MCF 10A (cell line): ENCODE measurements around the gene MAP6. TPM values are rescaled to one million over a fixed set of nuclear protein-coding genes. Genes with fewer than 3 reads are reported as not detected.

Experiments
- BruUV-seq: library from RNA; stranded (reverse); fragments of 400-500 nt; replicated peaks from 2 replicates; lab custom pipeline; 2021; lab: Mats Ljungman, UMichigan
- CTCF ChIA-PET: fragments of 300-600 bp; sonication (Branson Sonifier 250); formaldehyde crosslinking; extraction: SDS; loops from one replicate; lab custom pipeline; 2021; ENCODE audit warnings: antibody characterized with exemption, inconsistent platforms; lab: Yijun Ruan, JAX
- POLR2A ChIA-PET: fragments of 300-600, 350-650 bp; sonication (Branson Sonifier 250); formaldehyde crosslinking; extraction: SDS; loops from one replicate; lab custom pipeline; 2020; ENCODE audit warnings: antibody characterized with exemption, inconsistent platforms; lab: Yijun Ruan, JAX
- DNase-seq: peaks from one replicate; pipeline ENCODE4 v3.0.0-alpha.2; 2018; ENCODE audit not compliant: unreplicated experiment
- H3K27ac Mint-ChIP-seq: one replicate; pipeline ENCODE4 v1.8.0; 2022; ENCODE audit warnings: mild to moderate bottlenecking, low read depth, mixed read lengths; ENCODE audit not compliant: unreplicated experiment
- H3K27me3 Mint-ChIP-seq: one replicate; pipeline ENCODE4 v1.8.0; 2022; ENCODE audit warnings: mixed read lengths; ENCODE audit not compliant: insufficient read depth, unreplicated experiment
- H3K36me3 Mint-ChIP-seq: one replicate; pipeline ENCODE4 v1.8.0; 2022; ENCODE audit warnings: mild to moderate bottlenecking, moderate library complexity, mixed read lengths; ENCODE audit not compliant: insufficient read depth, unreplicated experiment
- H3K4me1 Mint-ChIP-seq: one replicate; pipeline ENCODE4 v1.8.0; 2022; ENCODE audit warnings: mixed read lengths; ENCODE audit not compliant: insufficient read depth, unreplicated experiment
- H3K4me3 Mint-ChIP-seq: one replicate; pipeline ENCODE4 v1.8.0; 2022; ENCODE audit warnings: mild to moderate bottlenecking, moderate library complexity, mixed read lengths; ENCODE audit not compliant: unreplicated experiment
- H3K9me3 Mint-ChIP-seq: one replicate; pipeline ENCODE4 v1.8.0; 2022; ENCODE audit warnings: mixed read lengths; ENCODE audit not compliant: unreplicated experiment
- CTCF ChIP-seq: fragments of 200-600 bp; IDR thresholded peaks from one replicate; pipeline ENCODE4 v1.8.0; 2022; ENCODE audit warnings: antibody characterized with exemption, mild to moderate bottlenecking; ENCODE audit not compliant: unreplicated experiment
- intact Hi-C: fragments of 100-400 bp; cut with micrococcal nuclease; formaldehyde crosslinking; loops from 2 replicates; pipeline ENCODE4 v1.14.1; 2022
- total RNA-seq: library from RNA; stranded (reverse); gene quantifications from 2 replicates; pipeline ENCODE4 v1.2.3, GENCODE V29; 2022

MAP6 gene
- total RNA-seq, 1 experiment from 2014 or later: not detected

- no peaks in the 10 kb centered on the region for H3K36me3 Mint-ChIP-seq
Observed at GRCh38 chr11:75664389-75664788, 4.4 kb downstream of the MAP6 start.

GRCh38 chr11:75663808-75664207 is 5.0 kb downstream of the MAP6 start:
- H3K36me3 Mint-ChIP-seq: no peaks in the 10 kb centered on the region
- no peak for DNase-seq
- no peaks in the 10 kb centered on the region for H3K4me1 Mint-ChIP-seq
- no peak overlapping the region for H3K4me3 Mint-ChIP-seq
- intact Hi-C loops: no loop called here
- POLR2A ChIA-PET: no interaction called here
- CTCF ChIA-PET: interaction anchor here (1.0 kb wide), 1 partner anchor 42 kb away, joined by 3 read pairs; no protein-coding TSS in a partner anchor
- BruUV-seq: no TSS peak
- no peak for TF ChIP-seq CTCF
- H3K27ac Mint-ChIP-seq: no peak overlapping the region
- H3K9me3 Mint-ChIP-seq: no peaks in the 10 kb centered on the region
- peaks cover 36% of the 10 kb centered on the region for H3K27me3 Mint-ChIP-seq

More at GRCh38 chr11:75664389-75664788, 4.4 kb downstream of the MAP6 start:
- H3K27me3 Mint-ChIP-seq: peaks cover 42% of the 10 kb centered on the region
- H3K4me1 Mint-ChIP-seq: no peaks in the 10 kb centered on the region
- DNase-seq: no peak
- ChIA-PET POLR2A (no interaction called here), CTCF (interaction anchor here (1.0 kb wide), 1 partner anchor 42 kb away, joined by 3 read pairs; no protein-coding TSS in a partner anchor)
- no peak overlapping the region for H3K27ac Mint-ChIP-seq
- no TSS peak for BruUV-seq
- intact Hi-C loops: no loop called here
- no peak overlapping the region for H3K4me3 Mint-ChIP-seq
- no peak for TF ChIP-seq CTCF
- no peaks in the 10 kb centered on the region for H3K9me3 Mint-ChIP-seq

GRCh38 chr11:75659836-75660235 is 9.0 kb downstream of the MAP6 start:
- no TSS peak for BruUV-seq
- H3K9me3 Mint-ChIP-seq: no peaks in the 10 kb centered on the region
- no peaks in the 10 kb centered on the region for H3K27me3 Mint-ChIP-seq
- intact Hi-C loops: no loop called here
- H3K27ac Mint-ChIP-seq: no peak overlapping the region
- H3K36me3 Mint-ChIP-seq: no peaks in the 10 kb centered on the region
- ChIA-PET CTCF (no interaction called here), POLR2A (no interaction called here)
- TF ChIP-seq CTCF: no peak
- peaks cover 9% of the 10 kb centered on the region for H3K4me1 Mint-ChIP-seq
- no peak overlapping the region for H3K4me3 Mint-ChIP-seq
- DNase-seq: no peak

- Mint-ChIP-seq H3K9me3 (no peaks in the 10 kb centered on the region), H3K4me3 (no peak overlapping the region)
Observed at GRCh38 chr11:75656044-75656727, 12.7 kb downstream of the MAP6 start.

More at GRCh38 chr11:75656044-75656727, 12.7 kb downstream of the MAP6 start:
- H3K27me3 Mint-ChIP-seq: no peaks in the 10 kb centered on the region
- CTCF ChIA-PET: interaction anchor here (0.9 kb wide), 2 partner anchors 12 to 26 kb away, joined by 4 read pairs; no protein-coding TSS in a partner anchor
- H3K4me1 Mint-ChIP-seq: peaks cover 19% of the 10 kb centered on the region
- H3K27ac Mint-ChIP-seq: no peak overlapping the region
- no peaks in the 10 kb centered on the region for H3K36me3 Mint-ChIP-seq
- POLR2A ChIA-PET: no interaction called here
- TF ChIP-seq CTCF: no peak
- no peak for DNase-seq
- BruUV-seq: no TSS peak
- intact Hi-C loops: no loop called here
